HEK293T (cell line): ENCODE data around the gene COLQ.
"Not testable (repeated sequence)": the region's sequence is repeated elsewhere in the genome, so short reads cannot be mapped to it uniquely, and the experiment has no call there.

Source experiments
- CTCF ChIA-PET: fragments of 350-600 bp; formaldehyde crosslinking; extraction: SDS; loops from one replicate; lab custom pipeline; 2021; ENCODE audit warnings: antibody characterized with exemption, inconsistent platforms; lab: Yijun Ruan, JAX
- POLR2A ChIA-PET: fragments of 350-600 bp; formaldehyde crosslinking; extraction: SDS; loops from one replicate; lab custom pipeline; 2020; ENCODE audit warnings: antibody characterized with exemption, inconsistent platforms; lab: Yijun Ruan, JAX
- DNase-seq: peaks from one replicate; pipeline ENCODE4 v3.0.0; 2012; ENCODE audit warnings: mixed read lengths; ENCODE audit errors: extremely low spot score
- ARNT ChIP-seq: fragments of 450-650 bp; IDR thresholded peaks from 2 replicates; pipeline ENCODE4 v1.6.1; 2017; ENCODE audit warnings: mild to moderate bottlenecking
- BHLHE40 ChIP-seq: fragments of 450-650 bp; IDR thresholded peaks from 2 replicates; pipeline ENCODE4 v1.6.1; 2016; ENCODE audit warnings: mild to moderate bottlenecking, moderate library complexity, borderline replicate concordance
- CTBP1 ChIP-seq: fragments of 450-650 bp; IDR thresholded peaks from 2 replicates; pipeline ENCODE4 v1.6.1; 2016; ENCODE audit warnings: borderline replicate concordance
- ELF4 ChIP-seq: fragments of 450-650 bp; IDR thresholded peaks from 2 replicates; pipeline ENCODE4 v1.6.1; 2017; ENCODE audit warnings: antibody characterized with exemption
- FOXA1 ChIP-seq: fragments of 450-650 bp; IDR thresholded peaks from 2 replicates; pipeline ENCODE4 v1.6.1; 2016; ENCODE audit warnings: mild to moderate bottlenecking
- FOXK2 ChIP-seq: fragments of 450-650 bp; IDR thresholded peaks from 2 replicates; pipeline ENCODE4 v1.6.1; 2016; ENCODE audit warnings: mild to moderate bottlenecking
- FOXM1 ChIP-seq: fragments of 450-650 bp; IDR thresholded peaks from 2 replicates; pipeline ENCODE4 v1.6.1; 2017; ENCODE audit warnings: mild to moderate bottlenecking, borderline replicate concordance
- HDGF ChIP-seq: fragments of 450-650 bp; IDR thresholded peaks from 2 replicates; pipeline ENCODE4 v1.6.1; 2017; ENCODE audit warnings: antibody characterized with exemption, borderline replicate concordance
- L3MBTL2 ChIP-seq: fragments of 450-650 bp; conservative IDR thresholded peaks from 2 replicates; pipeline ENCODE4 v1.6.1; 2016; ENCODE audit warnings: mild to moderate bottlenecking
- LEF1 ChIP-seq: fragments of 450-650 bp; IDR thresholded peaks from 2 replicates; pipeline ENCODE4 v1.6.1; 2017; ENCODE audit warnings: mild to moderate bottlenecking, borderline replicate concordance
- NFRKB ChIP-seq: fragments of 450-650 bp; IDR thresholded peaks from 2 replicates; pipeline ENCODE4 v1.6.1; 2016; ENCODE audit warnings: mild to moderate bottlenecking, moderate library complexity
- SP1 ChIP-seq: fragments of 450-650 bp; IDR thresholded peaks from 2 replicates; pipeline ENCODE4 v1.6.1; 2017
- SUZ12 ChIP-seq: fragments of 450-650 bp; IDR thresholded peaks from 2 replicates; pipeline ENCODE4 v1.6.1; 2016; ENCODE audit warnings: mild to moderate bottlenecking
- TARDBP ChIP-seq: fragments of 450-650 bp; IDR thresholded peaks from 2 replicates; pipeline ENCODE4 v1.6.1; 2016
- ZNF384 ChIP-seq: fragments of 450-650 bp; IDR thresholded peaks from 2 replicates; pipeline ENCODE4 v1.6.1; 2016
- TF ChIP-seq, protein P1 (sequence below): fragments of 450-650 bp; IDR thresholded peaks from 2 replicates; pipeline ENCODE4 v1.6.1; 2016

COLQ gene

DNA sequence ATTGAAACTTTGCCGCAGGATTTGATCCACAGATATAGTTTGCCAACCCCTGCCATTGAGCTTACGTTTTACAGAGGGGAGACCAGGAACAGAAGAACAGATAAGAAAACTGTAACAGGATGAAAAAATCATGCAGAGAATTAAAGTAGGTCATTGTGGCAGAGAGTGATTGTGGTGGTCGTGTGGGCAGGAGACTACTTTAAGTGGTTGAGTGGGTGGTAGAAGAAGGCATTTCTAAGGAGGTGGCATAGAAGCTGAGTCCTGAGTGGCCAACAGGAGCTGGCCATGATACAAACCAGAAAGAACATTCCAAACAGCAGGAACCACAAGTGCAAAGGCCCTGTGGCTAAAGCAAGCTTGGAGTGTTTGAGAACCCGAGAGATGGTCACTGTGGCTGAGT lies 34.5 kb downstream of the COLQ start:
- TF ChIP-seq BHLHE40 (no peak), ARNT (no peak), NFRKB (no peak), FOXK2 (no peak)
- ChIA-PET POLR2A (no interaction called here), CTCF (no interaction called here)
- no peak for DNase-seq

DNA sequence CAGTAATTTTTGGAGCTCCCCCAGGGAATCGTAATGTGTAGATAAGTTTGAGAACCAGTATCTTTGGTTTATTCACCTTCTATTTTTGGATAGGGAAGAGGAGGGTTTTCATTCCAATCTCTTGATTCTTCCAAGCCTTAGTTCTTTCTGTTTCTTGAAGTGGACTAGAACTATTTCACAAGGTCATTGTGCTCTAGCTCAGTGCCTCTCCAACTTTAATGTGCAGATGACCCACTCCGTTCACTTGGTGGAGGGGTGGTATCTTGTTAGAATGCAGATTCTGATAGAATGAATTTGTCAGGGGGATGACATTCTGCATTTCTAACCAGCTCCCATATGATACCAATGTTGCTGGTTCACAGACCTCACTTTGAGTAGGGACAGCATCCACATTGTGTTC lies 35.5 kb downstream of the COLQ start:
- ChIA-PET CTCF (interaction anchor here (0.5 kb wide), 1 partner anchor 21 kb away, joined by 3 read pairs; no protein-coding TSS in a partner anchor), POLR2A (no interaction called here)
- no peak for DNase-seq
- TF ChIP-seq ARNT, result no peak
- no peak for TF ChIP-seq NFRKB
- TF ChIP-seq SP1, result no peak
- TF ChIP-seq, protein P1, sequence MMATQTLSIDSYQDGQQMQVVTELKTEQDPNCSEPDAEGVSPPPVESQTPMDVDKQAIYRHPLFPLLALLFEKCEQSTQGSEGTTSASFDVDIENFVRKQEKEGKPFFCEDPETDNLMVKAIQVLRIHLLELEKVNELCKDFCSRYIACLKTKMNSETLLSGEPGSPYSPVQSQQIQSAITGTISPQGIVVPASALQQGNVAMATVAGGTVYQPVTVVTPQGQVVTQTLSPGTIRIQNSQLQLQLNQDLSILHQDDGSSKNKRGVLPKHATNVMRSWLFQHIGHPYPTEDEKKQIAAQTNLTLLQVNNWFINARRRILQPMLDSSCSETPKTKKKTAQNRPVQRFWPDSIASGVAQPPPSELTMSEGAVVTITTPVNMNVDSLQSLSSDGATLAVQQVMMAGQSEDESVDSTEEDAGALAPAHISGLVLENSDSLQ, result no peak
- no peak for TF ChIP-seq ELF4
- no peak for TF ChIP-seq ZNF384
- TF ChIP-seq LEF1, result no peak
- TF ChIP-seq L3MBTL2, result no peak
- TF ChIP-seq SUZ12, result no peak
- no peak for TF ChIP-seq FOXM1
- no peak for TF ChIP-seq TARDBP
- TF ChIP-seq FOXA1, result no peak
- no peak for TF ChIP-seq HDGF
- no peak for TF ChIP-seq CTBP1
- no peak for TF ChIP-seq BHLHE40
- TF ChIP-seq FOXK2, result no peak

DNA sequence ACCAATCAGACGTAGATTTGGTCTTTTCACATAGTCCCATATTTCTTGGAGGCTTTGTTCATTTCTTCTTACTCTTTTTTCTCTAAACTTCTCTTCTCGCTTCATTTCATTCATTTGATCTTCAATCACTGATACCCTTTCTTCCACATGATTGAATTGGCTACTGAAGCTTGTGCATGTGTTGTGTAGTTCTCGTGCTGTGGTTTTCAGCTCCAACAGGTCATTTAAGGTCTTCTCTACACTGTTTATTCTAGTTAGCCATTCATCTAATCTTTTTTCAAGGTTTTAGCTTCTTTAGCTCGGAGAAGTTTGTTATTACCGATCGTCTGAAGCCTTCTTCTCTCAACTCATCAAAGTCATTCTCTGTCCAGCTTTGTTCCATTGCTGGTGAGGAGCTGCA lies 37.0 kb downstream of the COLQ start:
- POLR2A ChIA-PET, DNase-seq, CTCF ChIA-PET: not testable (repeated sequence)

DNA sequence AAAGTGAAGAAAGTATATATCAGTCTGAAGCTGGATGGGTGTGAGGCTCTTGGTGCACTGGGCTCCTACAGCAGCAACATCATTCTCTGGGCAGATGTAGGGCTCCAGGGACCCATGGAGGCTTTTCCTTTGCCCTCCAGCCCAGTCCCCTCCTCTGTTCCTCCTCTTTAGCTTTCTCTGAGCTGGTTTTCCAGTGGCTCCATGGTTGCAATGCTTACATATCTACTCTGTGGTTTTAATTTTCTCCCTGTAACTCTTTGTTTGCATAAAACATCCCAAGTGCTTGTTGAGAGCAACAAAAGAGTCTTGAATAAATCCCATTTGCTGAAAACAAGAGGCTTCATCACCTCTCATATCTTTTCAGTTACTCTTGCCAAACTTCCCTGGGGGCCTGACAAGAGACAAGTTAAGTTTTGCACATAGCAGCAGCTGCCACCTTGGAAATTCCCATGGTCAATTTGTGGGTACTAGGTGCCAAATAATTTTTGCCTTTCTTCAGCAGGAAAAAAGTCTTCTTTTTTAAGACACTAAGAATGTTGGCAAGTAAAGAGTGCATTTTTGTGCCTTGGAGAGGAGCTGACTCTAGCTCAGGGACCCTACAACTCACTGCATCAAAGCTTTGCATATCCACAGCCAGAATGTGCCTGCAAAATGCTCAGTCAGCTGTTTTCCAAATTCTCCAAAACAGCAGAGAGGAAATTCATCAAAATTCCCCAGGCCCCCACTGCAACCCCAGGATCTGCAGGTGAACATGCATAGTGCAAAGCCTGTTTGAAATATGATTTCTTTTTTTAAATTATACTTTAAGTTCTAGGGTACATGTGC lies 41.9 kb downstream of the COLQ start:
- ChIA-PET CTCF (no interaction called here), POLR2A (no interaction called here)
- TF ChIP-seq TARDBP, result no peak
- TF ChIP-seq NFRKB, result no peak
- no peak for TF ChIP-seq ZNF384
- TF ChIP-seq FOXK2, result no peak
- TF ChIP-seq, protein P1, result no peak
- no peak for TF ChIP-seq HDGF
- TF ChIP-seq ELF4, result no peak
- TF ChIP-seq ARNT, result no peak
- no peak for TF ChIP-seq L3MBTL2
- no peak for TF ChIP-seq FOXM1
- DNase-seq, result no peak

DNA sequence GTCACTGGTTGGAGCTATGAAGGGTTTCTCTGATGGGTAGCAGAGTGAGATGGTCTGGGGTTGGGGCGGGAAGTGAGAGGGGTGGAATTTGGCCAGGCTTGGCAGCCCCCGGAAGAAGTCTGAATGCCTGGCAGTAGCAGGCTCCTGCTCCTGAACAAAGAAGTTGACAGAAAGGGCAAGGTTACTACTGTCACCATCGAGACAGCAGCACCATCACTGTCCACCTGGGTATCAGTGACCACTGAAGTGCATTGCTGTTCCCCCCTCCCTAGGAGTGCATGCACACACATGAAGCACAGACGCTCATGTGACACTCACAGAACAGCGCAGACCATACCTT lies 42.9 kb downstream of the COLQ start:
- ChIA-PET POLR2A (no interaction called here), CTCF (no interaction called here)
- TF ChIP-seq FOXM1, result no peak
- no peak for TF ChIP-seq ARNT
- no peak for TF ChIP-seq SP1
- TF ChIP-seq HDGF, result no peak
- no peak for TF ChIP-seq BHLHE40
- no peak for TF ChIP-seq ELF4
- TF ChIP-seq L3MBTL2, result no peak
- TF ChIP-seq TARDBP, result no peak
- TF ChIP-seq ZNF384, result no peak
- TF ChIP-seq CTBP1, result no peak
- TF ChIP-seq, protein P1, result no peak
- no peak for TF ChIP-seq NFRKB
- no peak for TF ChIP-seq FOXK2
- no peak for TF ChIP-seq FOXA1
- no peak for TF ChIP-seq LEF1
- no peak for TF ChIP-seq SUZ12
- DNase-seq, result no peak

DNA sequence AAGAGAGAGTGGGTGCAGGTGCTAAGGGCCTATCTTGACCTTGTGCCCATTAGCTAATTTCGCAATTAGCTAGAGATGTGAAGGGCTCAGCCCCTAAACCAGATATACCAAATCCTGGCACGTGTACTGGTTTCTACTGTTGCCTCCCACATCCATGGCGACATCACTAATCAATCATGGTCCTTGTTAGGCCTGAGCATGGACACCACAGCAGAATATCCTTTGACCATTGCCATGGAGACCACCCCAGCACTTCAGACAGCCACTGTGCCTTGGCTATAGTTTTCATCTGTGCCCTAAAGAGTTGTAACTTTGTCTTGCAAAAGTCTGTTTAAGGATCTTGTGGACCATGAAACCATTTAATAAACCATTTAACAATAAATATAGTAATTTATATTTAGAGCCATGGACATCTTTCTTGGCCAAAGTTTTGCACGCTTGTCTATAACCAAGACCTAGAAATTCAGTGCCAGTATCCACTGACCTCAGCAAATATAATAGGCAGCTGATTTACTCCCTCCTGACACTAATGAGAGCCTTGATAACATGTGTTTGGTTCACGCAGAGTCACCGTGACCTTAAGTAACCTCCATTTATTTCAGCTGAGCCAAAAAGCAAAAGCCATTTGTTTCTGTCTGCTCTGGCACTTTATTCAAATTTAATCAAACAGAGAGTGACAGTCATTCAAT lies 43.4 kb downstream of the COLQ start:
- ChIA-PET CTCF (no interaction called here), POLR2A (no interaction called here)
- TF ChIP-seq ELF4 (no peak), ARNT (no peak), L3MBTL2 (no peak), ZNF384 (no peak), HDGF (no peak), TARDBP (no peak), LEF1 (no peak), SP1 (no peak), SUZ12 (no peak), NFRKB (no peak), BHLHE40 (no peak), FOXK2 (no peak), CTBP1 (no peak), FOXM1 (no peak), FOXA1 (no peak)
- TF ChIP-seq, protein P1, result no peak
- no peak for DNase-seq
